Right lobe of liver (tissue), 6 donors: ENCODE data around the gene HNRNPA1. TPM values are rescaled to one million over a fixed set of nuclear protein-coding genes. Genes with fewer than 3 reads are reported as not detected.
A peak's percentile ranks its signal among the peaks of the same experiment; 100 is the strongest.

Source experiments
- ATAC-seq, 4 donors: fragments of 200-7000 bp; cut with Tn5 transposase; one replicate each; pipeline ENCODE4 v1.9.1; 2020; ENCODE audit warnings: mild to moderate bottlenecking in 4 of 4, moderate library complexity in 4 of 4
- DNase-seq, 3 donors: peaks; one replicate each; pipeline ENCODE4 v3.0.0-alpha.2; 2020
- H3K27ac ChIP-seq, 3 donors: fragments of 200-600 bp; one replicate each; pipeline ENCODE4 v1.8.0; 2022
- H3K27me3 ChIP-seq, 2 donors: fragments of 200-600 bp; one replicate each; pipeline ENCODE4 v1.8.0; 2022
- H3K36me3 ChIP-seq, 4 donors: fragments of 200-600 bp; sonication (generic) in 1 of 4; one replicate each; pipeline versions ENCODE4 v1.5.1 to v1.8.0; 2017 to 2022; ENCODE audit warnings: control low read depth in 1 of 4
- H3K4me1 ChIP-seq, 4 donors: fragments of 200-600 bp; sonication (generic) in 1 of 4; one replicate each; pipeline versions ENCODE4 v1.5.1 to v1.8.0; 2017 to 2022; ENCODE audit warnings: control low read depth in 1 of 4
- H3K4me3 ChIP-seq, 3 donors: fragments of 200-600 bp; one replicate each; pipeline ENCODE4 v1.8.0; 2022
- H3K9me3 ChIP-seq, 4 donors: fragments of 200-600 bp; sonication (generic) in 1 of 4; one replicate each; pipeline versions ENCODE4 v1.5.1 to v1.8.0; 2017 to 2022; ENCODE audit warnings: control low read depth in 1 of 4
- POLR2A ChIP-seq: fragments of 450-650 bp; IDR thresholded peaks from one replicate; pipeline ENCODE4 v1.6.1; 2017; ENCODE audit warnings: antibody characterized with exemption, mild to moderate bottlenecking
- WGBS: methylation state at CpG from one replicate; pipeline ENCODE4 v1.1.6; 2018; ENCODE audit warnings: low coverage, low lambda C conversion rate; ENCODE audit not compliant: insufficient coverage; ENCODE audit errors: missing lambda C conversion rate; 5-methylcytosine and 5-hydroxymethylcytosine counted together
- intact Hi-C, 2 donors: fragments of 100-400 bp; cut with DNase I; formaldehyde crosslinking; loops; one replicate each; pipeline versions ENCODE4 v1.11.2 to v1.14.1; 2022
- total RNA-seq, 6 experiments: library from RNA; depleted of rRNA in 2 of 6; stranded (reverse); fragments of >200 nt in 2 of 6; fragmentation: NEBNext Ultra II Directional in 3 of 6; extraction: Animal tissue kit (Norgen Biotek cat#: 25700) in 3 of 6; gene quantifications; one replicate each; pipeline versions ENCODE4 v1.1.0 to v1.2.4, GENCODE V29; 2016 to 2023
- TF ChIP-seq, protein P1 (sequence below), 4 donors: fragments of 200-600 bp in 3 of 4; fragments of 450-650 bp in 1 of 4; IDR thresholded peaks; one replicate each; pipeline versions ENCODE4 v1.5.1 to v1.8.0; 2016 to 2022; ENCODE audit warnings: antibody characterized with exemption in 4 of 4, mild to moderate bottlenecking in 2 of 4
- donor health status: DM: no; HTN: yes; CAD: no.
- donor health status: DM: no; HTN: no; CAD: no.
- donor health status: DM: no; HTN: no; CAD: no.
- donor health status: DM: no; HTN: yes; CAD: no.
- donor health status: DM: no; HTN: yes; CAD: no.

The HNRNPA1 gene
- total RNA-seq, 6 experiments from 2014 or later, result 87.3 to 211 (median 161) TPM

DNA sequence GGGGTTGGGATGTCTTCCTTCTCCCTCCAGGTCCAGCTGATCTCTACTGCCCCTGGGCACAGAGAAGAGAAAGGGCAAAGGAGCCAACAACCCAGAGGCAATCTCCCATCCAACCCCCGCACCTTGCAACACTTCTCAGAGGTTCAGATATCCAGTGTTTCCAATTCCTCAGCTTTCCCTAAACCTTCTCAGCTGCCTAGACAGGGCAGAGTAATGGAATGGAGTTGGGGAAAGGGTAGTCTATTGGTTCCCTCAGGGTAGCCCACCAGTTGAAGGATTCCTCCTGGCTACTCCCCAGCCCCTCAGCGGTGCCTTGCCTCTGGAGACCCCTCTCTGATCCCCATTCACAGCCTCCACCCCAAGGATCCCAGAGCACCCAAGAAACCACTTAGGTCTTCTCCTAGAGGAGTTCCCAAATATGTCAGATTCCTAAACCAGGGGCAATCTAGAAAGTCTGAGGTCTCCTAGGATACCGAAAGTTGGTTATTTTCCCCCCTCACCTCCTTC is 19.8 kb downstream of the HNRNPA1 start:
- Histone ChIP-seq H3K4me1 (peaks cover 0 to 18% (median 0%) of the 10 kb centered on the region in 4 donors), H3K27ac (no peak overlapping the region), H3K9me3 (no peaks in the 10 kb centered on the region), H3K27me3 (no peaks in the 10 kb centered on the region), H3K36me3 (no peaks in the 10 kb centered on the region), H3K4me3 (peak overlapping the region in 2 of 3 donors; percentile 9 to 42)
- ATAC-seq, result no peak
- DNase-seq, result no peak
- 17% methylated on average over 2 of the region's 3 CpGs for WGBS
- intact Hi-C loops, result no loop called here
- no peak for TF ChIP-seq POLR2A
- TF ChIP-seq, protein P1, sequence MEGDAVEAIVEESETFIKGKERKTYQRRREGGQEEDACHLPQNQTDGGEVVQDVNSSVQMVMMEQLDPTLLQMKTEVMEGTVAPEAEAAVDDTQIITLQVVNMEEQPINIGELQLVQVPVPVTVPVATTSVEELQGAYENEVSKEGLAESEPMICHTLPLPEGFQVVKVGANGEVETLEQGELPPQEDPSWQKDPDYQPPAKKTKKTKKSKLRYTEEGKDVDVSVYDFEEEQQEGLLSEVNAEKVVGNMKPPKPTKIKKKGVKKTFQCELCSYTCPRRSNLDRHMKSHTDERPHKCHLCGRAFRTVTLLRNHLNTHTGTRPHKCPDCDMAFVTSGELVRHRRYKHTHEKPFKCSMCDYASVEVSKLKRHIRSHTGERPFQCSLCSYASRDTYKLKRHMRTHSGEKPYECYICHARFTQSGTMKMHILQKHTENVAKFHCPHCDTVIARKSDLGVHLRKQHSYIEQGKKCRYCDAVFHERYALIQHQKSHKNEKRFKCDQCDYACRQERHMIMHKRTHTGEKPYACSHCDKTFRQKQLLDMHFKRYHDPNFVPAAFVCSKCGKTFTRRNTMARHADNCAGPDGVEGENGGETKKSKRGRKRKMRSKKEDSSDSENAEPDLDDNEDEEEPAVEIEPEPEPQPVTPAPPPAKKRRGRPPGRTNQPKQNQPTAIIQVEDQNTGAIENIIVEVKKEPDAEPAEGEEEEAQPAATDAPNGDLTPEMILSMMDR (IDR thresholded peaks at IDR 0.05), result no peak

GRCh38 chr12:54300732-54301427 is 20.4 kb downstream of the HNRNPA1 start, which contains the start of gene NFE2:
Gene NFE2 (minus strand): TSS chr12:54301015. CDS start chr12:54295248, 5,767 bp downstream.
- no peaks in the 10 kb centered on the region for H3K36me3 ChIP-seq
- peaks cover 0 to 18% (median 0%) of the 10 kb centered on the region in 4 donors for H3K4me1 ChIP-seq
- ATAC-seq, result peak; percentile 55 to 68 (median 61)
- 3% methylated on average over 12 of the region's 26 CpGs for WGBS
- H3K27ac ChIP-seq, result peak within 1 kb of the TSS in 1 of 3 donors; percentile 8
- intact Hi-C loops, result no loop called here
- TF ChIP-seq, protein P1 (IDR thresholded peaks at IDR 0.05), result no peak
- no peak for TF ChIP-seq POLR2A
- DNase-seq, result peak; percentile 61 to 74 (median 66)
- H3K4me3 ChIP-seq, result peak within 1 kb of the TSS; percentile 9 to 42 (median 16)
- H3K9me3 ChIP-seq, result no peaks in the 10 kb centered on the region
- no peaks in the 10 kb centered on the region for H3K27me3 ChIP-seq

GRCh38 chr12:54301428-54302048 is 21.0 kb downstream of the HNRNPA1 start:
- Histone ChIP-seq H3K4me3 (no peak overlapping the region), H3K4me1 (peaks cover 0 to 18% (median 0%) of the 10 kb centered on the region in 4 donors), H3K27ac (peak overlapping the region in 1 of 3 donors; percentile 8), H3K9me3 (no peaks in the 10 kb centered on the region), H3K27me3 (no peaks in the 10 kb centered on the region), H3K36me3 (no peaks in the 10 kb centered on the region)
- WGBS, result no CpG with 5 or more reads among the region's 1 CpG
- ATAC-seq, result no peak
- intact Hi-C loops, result no loop called here
- no peak for DNase-seq
- no peak for TF ChIP-seq POLR2A
- TF ChIP-seq, protein P1 (IDR thresholded peaks at IDR 0.05), result no peak

DNA sequence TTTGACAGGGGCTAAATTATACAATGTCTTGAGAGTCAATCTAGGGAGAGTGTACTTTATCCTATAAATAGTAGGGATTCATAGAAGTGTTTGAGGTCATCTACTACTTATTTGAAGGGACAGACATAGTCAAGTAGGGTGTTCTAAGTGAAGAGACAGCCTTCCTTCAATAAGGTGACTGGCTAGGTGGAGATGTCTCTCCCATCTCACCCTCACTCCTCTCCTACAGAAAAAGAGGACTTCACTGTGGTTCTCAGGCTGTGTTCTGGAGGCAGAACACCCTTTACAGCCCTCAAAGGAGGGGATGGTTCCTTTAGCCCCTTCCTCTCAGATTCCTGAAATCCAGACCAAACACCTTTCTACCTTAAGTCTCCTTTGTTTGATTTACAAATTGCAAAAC is 23.1 kb downstream of the HNRNPA1 start:
- ATAC-seq (no peak), DNase-seq (no peak)
- Histone ChIP-seq H3K9me3 (no peaks in the 10 kb centered on the region), H3K4me1 (peaks cover 0 to 22% (median 0%) of the 10 kb centered on the region in 4 donors), H3K36me3 (no peaks in the 10 kb centered on the region), H3K27me3 (no peaks in the 10 kb centered on the region), H3K27ac (no peak overlapping the region), H3K4me3 (no peak overlapping the region)
- intact Hi-C loops, result no loop called here
- no peak for TF ChIP-seq POLR2A
- TF ChIP-seq, protein P1 (IDR thresholded peaks at IDR 0.05), result no peak
